Nephron progenitor cell (in vitro differentiated cells): Measurements from ENCODE around the gene ADAMTS13.
A peak's percentile ranks its signal among the peaks of the same experiment; 100 is the strongest.

Experiments
- DNase-seq: peaks from one replicate; pipeline ENCODE4 v3.0.0; 2021
- H3K27ac Mint-ChIP-seq: 2 replicates; pipeline ENCODE4 v1.8.0; 2021; ENCODE audit warnings: mild to moderate bottlenecking, moderate library complexity, mixed read lengths
- H3K27me3 Mint-ChIP-seq: 2 replicates; pipeline ENCODE4 v1.8.0; 2021; ENCODE audit warnings: mild to moderate bottlenecking, low read depth, mixed read lengths; ENCODE audit not compliant: poor library complexity
- H3K36me3 Mint-ChIP-seq: 2 replicates; pipeline ENCODE4 v1.8.0; 2021; ENCODE audit warnings: low read depth, mixed read lengths
- H3K4me1 Mint-ChIP-seq: 2 replicates; pipeline ENCODE4 v1.8.0; 2021; ENCODE audit warnings: mixed read lengths
- H3K4me3 Mint-ChIP-seq: 2 replicates; pipeline ENCODE4 v1.8.0; 2021; ENCODE audit warnings: mild to moderate bottlenecking, moderate library complexity, mixed read lengths
- H3K9me3 Mint-ChIP-seq: 2 replicates; pipeline ENCODE4 v1.8.0; 2021; ENCODE audit warnings: mild to moderate bottlenecking, moderate library complexity, mixed read lengths
- TF ChIP-seq, protein P1 (sequence below): fragments of 200-600 bp; sonication (generic); IDR thresholded peaks from 2 replicates; pipeline ENCODE4 v1.5.0; 2021; ENCODE audit warnings: antibody characterized with exemption

Gene ADAMTS13

DNA sequence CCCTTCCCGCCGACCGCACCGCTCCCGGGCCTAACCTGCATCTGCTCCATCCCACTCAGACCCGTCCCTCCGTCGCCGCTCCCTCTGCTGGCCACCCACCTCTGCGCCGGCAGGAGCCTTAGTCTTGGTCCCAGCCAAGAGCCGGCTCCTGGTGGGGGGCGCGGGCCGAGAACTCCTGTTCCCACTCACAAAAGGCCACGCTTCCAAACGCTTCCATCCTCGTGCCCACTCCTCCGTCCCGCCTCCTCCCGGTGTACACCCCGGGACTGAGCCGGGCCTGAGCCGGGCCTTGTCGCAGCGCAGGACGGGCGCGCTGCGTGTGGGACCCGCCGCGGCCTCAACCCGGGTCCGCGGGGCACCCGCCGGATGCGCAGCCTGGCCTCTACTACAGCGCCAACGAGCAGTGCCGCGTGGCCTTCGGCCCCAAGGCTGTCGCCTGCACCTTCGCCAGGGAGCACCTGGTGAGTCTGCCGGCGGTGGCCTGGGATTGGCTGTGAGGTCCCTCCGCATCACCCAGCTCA is 7.5 kb downstream of the ADAMTS13 start:
- peak; percentile 79 for DNase-seq
- Mint-ChIP-seq H3K27me3 (peaks cover 44% of the 10 kb centered on the region), H3K36me3 (peaks cover 18% of the 10 kb centered on the region), H3K9me3 (peaks cover 17% of the 10 kb centered on the region), H3K4me3 (peak overlapping the region; percentile 42), H3K27ac (no peak overlapping the region), H3K4me1 (peaks cover 6% of the 10 kb centered on the region)
- TF ChIP-seq, protein P1, sequence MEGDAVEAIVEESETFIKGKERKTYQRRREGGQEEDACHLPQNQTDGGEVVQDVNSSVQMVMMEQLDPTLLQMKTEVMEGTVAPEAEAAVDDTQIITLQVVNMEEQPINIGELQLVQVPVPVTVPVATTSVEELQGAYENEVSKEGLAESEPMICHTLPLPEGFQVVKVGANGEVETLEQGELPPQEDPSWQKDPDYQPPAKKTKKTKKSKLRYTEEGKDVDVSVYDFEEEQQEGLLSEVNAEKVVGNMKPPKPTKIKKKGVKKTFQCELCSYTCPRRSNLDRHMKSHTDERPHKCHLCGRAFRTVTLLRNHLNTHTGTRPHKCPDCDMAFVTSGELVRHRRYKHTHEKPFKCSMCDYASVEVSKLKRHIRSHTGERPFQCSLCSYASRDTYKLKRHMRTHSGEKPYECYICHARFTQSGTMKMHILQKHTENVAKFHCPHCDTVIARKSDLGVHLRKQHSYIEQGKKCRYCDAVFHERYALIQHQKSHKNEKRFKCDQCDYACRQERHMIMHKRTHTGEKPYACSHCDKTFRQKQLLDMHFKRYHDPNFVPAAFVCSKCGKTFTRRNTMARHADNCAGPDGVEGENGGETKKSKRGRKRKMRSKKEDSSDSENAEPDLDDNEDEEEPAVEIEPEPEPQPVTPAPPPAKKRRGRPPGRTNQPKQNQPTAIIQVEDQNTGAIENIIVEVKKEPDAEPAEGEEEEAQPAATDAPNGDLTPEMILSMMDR = peak; percentile 28

DNA sequence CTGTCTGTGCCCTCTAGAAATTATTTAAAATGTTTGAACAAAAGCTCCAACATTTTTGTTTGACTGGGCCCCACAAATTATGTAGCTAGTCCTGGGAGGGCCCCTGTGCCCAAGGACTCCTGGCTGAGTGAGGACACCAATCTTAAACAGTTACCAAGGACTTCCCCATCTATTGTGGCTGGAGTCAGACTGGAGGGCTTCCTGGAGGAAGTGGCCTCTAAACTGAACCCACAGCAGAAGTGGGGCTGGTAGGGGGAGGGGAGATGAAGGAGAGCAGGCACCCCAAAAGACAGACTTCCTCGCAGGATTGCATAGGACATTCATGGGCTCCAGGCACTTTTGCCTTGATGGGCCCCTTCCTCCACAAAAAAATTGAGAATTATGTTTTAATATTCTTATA is 8.1 kb downstream of the ADAMTS13 start:
- H3K36me3 Mint-ChIP-seq = peaks cover 18% of the 10 kb centered on the region
- H3K27ac Mint-ChIP-seq = no peak overlapping the region
- peaks cover 17% of the 10 kb centered on the region for H3K9me3 Mint-ChIP-seq
- peaks cover 44% of the 10 kb centered on the region for H3K27me3 Mint-ChIP-seq
- H3K4me3 Mint-ChIP-seq = no peak overlapping the region
- TF ChIP-seq, protein P1 = no peak
- DNase-seq = no peak
- peaks cover 5% of the 10 kb centered on the region for H3K4me1 Mint-ChIP-seq

DNA sequence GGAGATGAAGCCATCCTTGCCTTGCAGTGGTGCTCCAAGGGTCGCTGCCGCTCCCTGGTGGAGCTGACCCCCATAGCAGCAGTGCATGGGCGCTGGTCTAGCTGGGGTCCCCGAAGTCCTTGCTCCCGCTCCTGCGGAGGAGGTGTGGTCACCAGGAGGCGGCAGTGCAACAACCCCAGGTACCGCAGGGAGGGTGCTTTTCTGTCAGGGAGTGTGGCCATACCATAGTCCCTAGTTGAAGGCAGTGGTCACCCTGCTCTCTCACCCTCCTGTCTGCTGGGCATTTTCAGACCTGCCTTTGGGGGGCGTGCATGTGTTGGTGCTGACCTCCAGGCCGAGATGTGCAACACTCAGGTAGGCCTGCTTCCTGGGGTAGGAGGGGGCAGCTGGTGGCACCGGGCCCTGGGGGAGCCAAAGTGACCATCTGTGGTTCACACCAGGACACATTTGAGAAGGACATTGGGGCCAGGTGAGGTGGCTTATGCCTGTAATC is 11.2 kb downstream of the ADAMTS13 start:
- Mint-ChIP-seq H3K4me1 (no peaks in the 10 kb centered on the region), H3K27me3 (peaks cover 29% of the 10 kb centered on the region), H3K36me3 (no peaks in the 10 kb centered on the region), H3K4me3 (no peak overlapping the region), H3K27ac (no peak overlapping the region), H3K9me3 (no peaks in the 10 kb centered on the region)
- TF ChIP-seq, protein P1 = no peak
- DNase-seq = no peak

DNA sequence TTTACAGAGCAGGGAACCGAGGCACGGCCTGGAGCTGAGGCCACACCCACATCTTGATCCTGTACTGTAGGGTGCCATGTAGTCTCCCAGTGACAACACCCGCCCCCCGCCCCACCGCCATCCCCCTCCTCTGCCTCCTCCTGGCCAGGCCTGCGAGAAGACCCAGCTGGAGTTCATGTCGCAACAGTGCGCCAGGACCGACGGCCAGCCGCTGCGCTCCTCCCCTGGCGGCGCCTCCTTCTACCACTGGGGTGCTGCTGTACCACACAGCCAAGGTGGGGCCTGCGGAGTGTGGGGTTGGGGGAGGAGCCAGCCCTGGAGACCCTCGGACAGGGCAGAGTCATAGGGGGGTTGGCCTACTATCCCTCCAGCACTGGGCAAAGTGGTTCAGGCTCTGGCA is 14.5 kb downstream of the ADAMTS13 start:
- Mint-ChIP-seq H3K36me3 (no peaks in the 10 kb centered on the region), H3K4me1 (peaks cover 3% of the 10 kb centered on the region), H3K4me3 (no peak overlapping the region), H3K9me3 (no peaks in the 10 kb centered on the region), H3K27me3 (peaks cover 6% of the 10 kb centered on the region), H3K27ac (no peak overlapping the region)
- TF ChIP-seq, protein P1 = no peak
- DNase-seq = no peak

DNA sequence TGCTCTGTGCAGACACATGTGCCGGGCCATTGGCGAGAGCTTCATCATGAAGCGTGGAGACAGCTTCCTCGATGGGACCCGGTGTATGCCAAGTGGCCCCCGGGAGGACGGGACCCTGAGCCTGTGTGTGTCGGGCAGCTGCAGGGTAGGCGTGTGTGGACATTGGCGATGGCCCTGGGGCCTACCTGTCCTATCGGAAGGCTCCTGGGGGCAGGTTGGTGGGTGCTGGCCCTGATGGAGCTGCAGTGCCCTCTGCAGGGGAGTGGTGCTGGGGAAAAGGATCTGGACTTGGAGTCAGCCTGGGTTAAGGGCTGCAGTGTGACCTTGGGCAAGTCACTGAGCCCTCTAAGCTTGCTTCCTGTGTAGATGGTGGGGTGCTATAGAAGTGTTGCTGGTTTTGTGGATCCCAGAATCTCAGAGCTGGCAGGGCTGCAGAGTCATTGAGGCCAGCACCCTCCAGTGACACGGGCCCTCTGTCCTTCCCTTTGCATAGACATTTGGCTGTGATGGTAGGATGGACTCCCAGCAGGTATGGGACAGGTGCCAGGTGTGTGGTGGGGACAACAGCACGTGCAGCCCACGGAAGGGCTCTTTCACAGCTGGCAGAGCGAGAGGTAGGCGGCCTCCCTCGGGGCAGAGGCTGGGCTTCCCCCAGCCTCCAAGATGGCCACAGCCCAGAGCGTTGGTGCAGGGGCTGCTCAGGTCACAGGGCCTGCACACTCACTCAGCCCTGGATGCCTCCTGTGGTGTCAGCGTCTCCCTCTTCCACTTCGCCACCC is 15.8 kb downstream of the ADAMTS13 start:
- Mint-ChIP-seq H3K4me1 (peaks cover 8% of the 10 kb centered on the region), H3K27me3 (peaks cover 3% of the 10 kb centered on the region), H3K27ac (no peak overlapping the region), H3K9me3 (no peaks in the 10 kb centered on the region), H3K4me3 (no peak overlapping the region), H3K36me3 (no peaks in the 10 kb centered on the region)
- DNase-seq = no peak
- TF ChIP-seq, protein P1 = no peak
